IMR-90 (cell line): ENCODE data around the gene QTRT2. TPM values are rescaled to one million over a fixed set of nuclear protein-coding genes. Genes with fewer than 3 reads are reported as not detected.

Experiments used
- ATAC-seq: fragments of 200-7000 bp; cut with Tn5 transposase; 2 replicates; pipeline ENCODE4 v1.9.1; 2020; ENCODE audit warnings: low read depth, mild to moderate bottlenecking, moderate library complexity
- BruUV-seq: library from RNA; stranded (reverse); fragments of 400-500 nt; replicated peaks from 2 replicates; lab custom pipeline; 2021; lab: Mats Ljungman, UMichigan
- CTCF ChIA-PET: fragments of 300-600 bp; formaldehyde crosslinking; extraction: SDS; loops from one replicate; lab custom pipeline; 2021; ENCODE audit warnings: antibody characterized with exemption; lab: Yijun Ruan, JAX
- POLR2A ChIA-PET: fragments of 300-600 bp; sonication (Branson Sonifier 250); formaldehyde crosslinking; loops from one replicate; lab custom pipeline; 2022; ENCODE audit warnings: antibody characterized with exemption; ENCODE audit not compliant: unreplicated experiment; lab: Charles Lee
- DNase-seq: peaks from one replicate; pipeline ENCODE4 v3.0.0; 2013
- H2AFZ ChIP-seq: replicated peaks from 2 replicates; pipeline ENCODE3; 2013; ENCODE audit warnings: low read length, mild to moderate bottlenecking; ENCODE audit not compliant: poor library complexity
- H2AK5ac ChIP-seq: 2 replicates; pipeline ENCODE4 v1.6.1; 2013; ENCODE audit warnings: low read depth, low read length, inconsistent platforms
- H2AK9ac ChIP-seq: replicated peaks from 2 replicates; pipeline ENCODE3; 2013; ENCODE audit warnings: mild to moderate bottlenecking, low read depth, low read length, moderate library complexity; ENCODE audit not compliant: poor library complexity
- H2BK120ac ChIP-seq: 2 replicates; pipeline ENCODE4 v1.6.1; 2013; ENCODE audit warnings: low read depth, low read length, inconsistent platforms
- H2BK15ac ChIP-seq: 3 replicates; pipeline ENCODE4 v1.6.1; 2013; ENCODE audit warnings: low read depth, low read length, inconsistent platforms
- H2BK20ac ChIP-seq: 2 replicates; pipeline ENCODE4 v1.6.1; 2013; ENCODE audit warnings: low read depth, mild to moderate bottlenecking, inconsistent platforms, low read length, moderate library complexity
- H2BK5ac ChIP-seq: 2 replicates; pipeline ENCODE4 v1.6.1; 2013; ENCODE audit warnings: mild to moderate bottlenecking, low read depth, low read length, inconsistent platforms; ENCODE audit not compliant: poor library complexity, severe bottlenecking
- H3K14ac ChIP-seq: replicated peaks from 2 replicates; pipeline ENCODE4 v1.6.1; 2013; ENCODE audit warnings: low read depth, low read length, inconsistent platforms
- H3K18ac ChIP-seq: 2 replicates; pipeline ENCODE4 v1.6.1; 2013; ENCODE audit warnings: low read depth, low read length, control low read depth
- H3K23ac ChIP-seq: 2 replicates; pipeline ENCODE4 v1.6.1; 2013; ENCODE audit warnings: low read depth, low read length, inconsistent platforms
- H3K27ac ChIP-seq: 2 replicates; pipeline ENCODE4 v1.5.1; 2013; ENCODE audit warnings: mild to moderate bottlenecking, control low read depth, low read length; ENCODE audit not compliant: insufficient read depth
- H3K27me3 ChIP-seq: 2 replicates; pipeline ENCODE4 v1.6.1; 2013; ENCODE audit warnings: low read length; ENCODE audit not compliant: control insufficient read depth, insufficient read depth
- H3K36me3 ChIP-seq: 2 replicates; pipeline ENCODE4 v1.6.1; 2013; ENCODE audit warnings: low read length, mixed read lengths; ENCODE audit not compliant: control insufficient read depth, insufficient read depth
- H3K4ac ChIP-seq: 2 replicates; pipeline ENCODE4 v1.6.1; 2013; ENCODE audit warnings: low read depth, low read length, inconsistent platforms
- H3K4me1 ChIP-seq: 2 replicates; pipeline ENCODE4 v1.6.1; 2013; ENCODE audit warnings: low read length, mixed read lengths; ENCODE audit not compliant: control insufficient read depth, insufficient read depth
- H3K4me2 ChIP-seq: 2 replicates; pipeline ENCODE4 v1.6.1; 2013; ENCODE audit warnings: low read depth, mild to moderate bottlenecking, control low read depth, low read length, moderate library complexity
- H3K4me3 ChIP-seq: 2 replicates; pipeline ENCODE4 v1.5.1; 2013; ENCODE audit warnings: low read depth, mild to moderate bottlenecking, control low read depth, low read length, moderate library complexity; ENCODE audit not compliant: insufficient read depth
- H3K56ac ChIP-seq: 2 replicates; pipeline ENCODE4 v1.6.1; 2013; ENCODE audit warnings: low read length, inconsistent platforms; ENCODE audit not compliant: insufficient read depth; ENCODE audit errors: extremely low read depth
- H3K79me1 ChIP-seq, 2 experiments: 2 replicates each; pipeline ENCODE4 v1.6.1; 2013; ENCODE audit warnings: low read length in 2 of 2, inconsistent platforms in 1 of 2, low read depth in 1 of 2
- H3K9ac ChIP-seq: 2 replicates; pipeline ENCODE4 v1.6.1; 2013; ENCODE audit warnings: low read depth, low read length, control low read depth
- H3K9me1 ChIP-seq: 2 replicates; pipeline ENCODE4 v1.6.1; 2013; ENCODE audit warnings: low read length, inconsistent platforms; ENCODE audit not compliant: insufficient read depth
- H3K9me3 ChIP-seq: 2 replicates; pipeline ENCODE4 v1.6.1; 2013; ENCODE audit warnings: low read length; ENCODE audit not compliant: control insufficient read depth, insufficient read depth
- H4K20me1 ChIP-seq: 2 replicates; pipeline ENCODE4 v1.6.1; 2013; ENCODE audit warnings: low read length, inconsistent platforms; ENCODE audit not compliant: insufficient read depth
- H4K5ac ChIP-seq: 2 replicates; pipeline ENCODE4 v1.6.1; 2013; ENCODE audit warnings: mild to moderate bottlenecking, low read depth, low read length, control low read depth
- H4K8ac ChIP-seq, 2 experiments: 2 replicates each; pipeline ENCODE4 v1.6.1; 2013; ENCODE audit warnings: low read depth in 2 of 2, low read length in 2 of 2, control low read depth in 1 of 2, inconsistent platforms in 1 of 2
- H4K91ac ChIP-seq: 2 replicates; pipeline ENCODE4 v1.6.1; 2013; ENCODE audit warnings: low read depth, low read length, inconsistent platforms; ENCODE audit not compliant: insufficient read depth
- CHD1 ChIP-seq: IDR thresholded peaks from 2 replicates; pipeline ENCODE4 v1.6.1; 2012; ENCODE audit warnings: low read depth, low read length, improper control_type of control experiment
- FOS ChIP-seq: fragments of 150-350 bp; IDR thresholded peaks from 2 replicates; pipeline ENCODE4 v1.6.1; 2016; ENCODE audit warnings: low read depth, low read length
- MAZ ChIP-seq: IDR thresholded peaks from 2 replicates; pipeline ENCODE4 v1.6.1; 2012; ENCODE audit warnings: low read depth, mild to moderate bottlenecking, low read length, improper control_type of control experiment, moderate library complexity, borderline replicate concordance
- MXI1 ChIP-seq: IDR thresholded peaks from 2 replicates; pipeline ENCODE4 v1.6.1; 2012; ENCODE audit warnings: low read depth, mild to moderate bottlenecking, low read length, moderate library complexity, borderline replicate concordance
- NFE2L2 ChIP-seq: fragments of 150-350 bp; IDR thresholded peaks from 2 replicates; pipeline ENCODE4 v1.6.1; 2016; ENCODE audit warnings: low read depth, mild to moderate bottlenecking, low read length
- POLR2A ChIP-seq: IDR thresholded peaks from 2 replicates; pipeline ENCODE4 v1.6.1; 2012; ENCODE audit warnings: mild to moderate bottlenecking, low read depth, low read length
- RCOR1 ChIP-seq: IDR thresholded peaks from 2 replicates; pipeline ENCODE4 v1.6.1; 2012; ENCODE audit warnings: mild to moderate bottlenecking, low read length, improper control_type of control experiment; ENCODE audit not compliant: insufficient replicate concordance
- RFX5 ChIP-seq: IDR thresholded peaks from 2 replicates; pipeline ENCODE4 v1.8.0; 2012; ENCODE audit warnings: low read depth, mild to moderate bottlenecking, low read length, moderate library complexity
- SMC3 ChIP-seq: fragments of 150-350 bp; IDR thresholded peaks from 2 replicates; pipeline ENCODE4 v1.6.1; 2016; ENCODE audit warnings: low read depth, mild to moderate bottlenecking, antibody characterized with exemption, low read length, moderate library complexity
- WGBS, 2 experiments: methylation state at CpG; one replicate each; pipeline versions ENCODE4 v1.1.5 to v1.1.7; 2013; ENCODE audit warnings: missing lambda C conversion rate in 2 of 2; ENCODE audit not compliant: insufficient read length in 1 of 2; ENCODE audit errors: extremely low coverage in 2 of 2; 5-methylcytosine and 5-hydroxymethylcytosine counted together
- dilution Hi-C: fragments of 300-500 bp; cut with HindIII; formaldehyde crosslinking; loops from one replicate; pipeline ENCODE4 v1.14.3; 2018; ENCODE audit warnings: low sequenced_read_pairs; ENCODE audit not compliant: unreplicated experiment
- in situ Hi-C: fragments of 300-500 bp; cut with MboI; formaldehyde crosslinking; loops from 3 replicates; pipeline ENCODE4 v1.14.3; 2019; ENCODE audit warnings: low sequenced_read_pairs, inconsistent platforms, mixed read lengths
- intact Hi-C: fragments of 100-400 bp; cut with micrococcal nuclease; formaldehyde crosslinking; loops from 2 replicates; pipeline ENCODE4 v1.10.0; 2022
- polyA plus RNA-seq, 3 experiments: library from polyadenylated mRNA; depleted of rRNA; stranded (reverse); fragments of >200 nt; gene quantifications; 2 replicates each; pipeline ENCODE4 v1.2.3, GENCODE V29; 2012; ENCODE audit warnings: low replicate concordance in 1 of 3
- total RNA-seq: library from RNA; depleted of rRNA; stranded (reverse); fragments of >200 nt; gene quantifications from 2 replicates; pipeline ENCODE4 v1.2.3, GENCODE V29; 2012
- TF ChIP-seq, protein P1 (sequence below): conservative IDR thresholded peaks from 2 replicates; pipeline ENCODE4 v1.5.1; 2012; ENCODE audit warnings: mild to moderate bottlenecking, low read depth, low read length, improper control_type of control experiment
- TF ChIP-seq, protein P2 (sequence below): fragments of 150-350 bp; IDR thresholded peaks from 2 replicates; pipeline ENCODE4 v1.6.1; 2016; ENCODE audit warnings: low read depth, mild to moderate bottlenecking, low read length, moderate library complexity, borderline replicate concordance
- TF ChIP-seq, protein P3 (sequence below): fragments of 150-350 bp; IDR thresholded peaks from 2 replicates; pipeline ENCODE4 v1.6.1; 2017; ENCODE audit warnings: mild to moderate bottlenecking, antibody characterized with exemption, low read length, low read depth

QTRT2 gene
- total and polyA plus RNA-seq, 2 of the 4 experiments (the other 2 are of a cell fraction) = 7.3 to 15.6 TPM

DNA sequence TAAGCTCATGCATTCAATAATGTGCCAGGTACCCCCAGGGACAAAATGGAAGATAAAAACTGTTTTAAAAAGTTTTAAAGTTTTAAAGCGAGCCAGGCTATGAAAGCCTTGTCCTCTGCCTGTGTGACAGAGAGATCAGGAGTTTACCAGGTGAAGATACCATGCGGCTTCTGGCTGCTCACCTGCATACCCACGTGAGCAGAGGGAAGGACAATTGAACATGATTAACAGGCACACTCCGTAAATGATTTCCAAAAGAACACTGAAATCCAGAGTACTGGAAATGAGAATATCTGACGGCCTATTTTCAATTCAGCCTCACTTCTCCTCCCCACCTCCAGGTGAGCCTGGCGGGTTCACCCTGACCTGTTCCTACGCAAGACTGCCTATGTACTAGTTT, 42.3 kb upstream of the QTRT2 start:
- no peak overlapping the region for H2BK15ac ChIP-seq
- no peaks in the 10 kb centered on the region for H3K79me1 ChIP-seq
- no peak overlapping the region for H2BK5ac ChIP-seq
- H3K4ac ChIP-seq = no peak overlapping the region
- H3K4me1 ChIP-seq = no peaks in the 10 kb centered on the region
- peaks cover 3% of the 10 kb centered on the region; the same call in 1 of the 2 replicates for H3K9me1 ChIP-seq
- no peak overlapping the region for H2BK20ac ChIP-seq
- intact Hi-C loops = no loop called here
- no peak overlapping the region for H3K27ac ChIP-seq
- no peak overlapping the region for H4K5ac ChIP-seq
- H3K18ac ChIP-seq = no peak overlapping the region
- dilution Hi-C loops = no loop called here
- TF ChIP-seq MXI1 (no peak), CHD1 (no peak), RFX5 (no peak), NFE2L2 (no peak), RCOR1 (no peak), FOS (no peak), POLR2A (no peak), SMC3 (no peak), MAZ (no peak)
- TF ChIP-seq, protein P1, sequence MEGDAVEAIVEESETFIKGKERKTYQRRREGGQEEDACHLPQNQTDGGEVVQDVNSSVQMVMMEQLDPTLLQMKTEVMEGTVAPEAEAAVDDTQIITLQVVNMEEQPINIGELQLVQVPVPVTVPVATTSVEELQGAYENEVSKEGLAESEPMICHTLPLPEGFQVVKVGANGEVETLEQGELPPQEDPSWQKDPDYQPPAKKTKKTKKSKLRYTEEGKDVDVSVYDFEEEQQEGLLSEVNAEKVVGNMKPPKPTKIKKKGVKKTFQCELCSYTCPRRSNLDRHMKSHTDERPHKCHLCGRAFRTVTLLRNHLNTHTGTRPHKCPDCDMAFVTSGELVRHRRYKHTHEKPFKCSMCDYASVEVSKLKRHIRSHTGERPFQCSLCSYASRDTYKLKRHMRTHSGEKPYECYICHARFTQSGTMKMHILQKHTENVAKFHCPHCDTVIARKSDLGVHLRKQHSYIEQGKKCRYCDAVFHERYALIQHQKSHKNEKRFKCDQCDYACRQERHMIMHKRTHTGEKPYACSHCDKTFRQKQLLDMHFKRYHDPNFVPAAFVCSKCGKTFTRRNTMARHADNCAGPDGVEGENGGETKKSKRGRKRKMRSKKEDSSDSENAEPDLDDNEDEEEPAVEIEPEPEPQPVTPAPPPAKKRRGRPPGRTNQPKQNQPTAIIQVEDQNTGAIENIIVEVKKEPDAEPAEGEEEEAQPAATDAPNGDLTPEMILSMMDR = no peak
- TF ChIP-seq, protein P2, sequence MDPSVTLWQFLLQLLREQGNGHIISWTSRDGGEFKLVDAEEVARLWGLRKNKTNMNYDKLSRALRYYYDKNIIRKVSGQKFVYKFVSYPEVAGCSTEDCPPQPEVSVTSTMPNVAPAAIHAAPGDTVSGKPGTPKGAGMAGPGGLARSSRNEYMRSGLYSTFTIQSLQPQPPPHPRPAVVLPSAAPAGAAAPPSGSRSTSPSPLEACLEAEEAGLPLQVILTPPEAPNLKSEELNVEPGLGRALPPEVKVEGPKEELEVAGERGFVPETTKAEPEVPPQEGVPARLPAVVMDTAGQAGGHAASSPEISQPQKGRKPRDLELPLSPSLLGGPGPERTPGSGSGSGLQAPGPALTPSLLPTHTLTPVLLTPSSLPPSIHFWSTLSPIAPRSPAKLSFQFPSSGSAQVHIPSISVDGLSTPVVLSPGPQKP = no peak
- TF ChIP-seq, protein P3, sequence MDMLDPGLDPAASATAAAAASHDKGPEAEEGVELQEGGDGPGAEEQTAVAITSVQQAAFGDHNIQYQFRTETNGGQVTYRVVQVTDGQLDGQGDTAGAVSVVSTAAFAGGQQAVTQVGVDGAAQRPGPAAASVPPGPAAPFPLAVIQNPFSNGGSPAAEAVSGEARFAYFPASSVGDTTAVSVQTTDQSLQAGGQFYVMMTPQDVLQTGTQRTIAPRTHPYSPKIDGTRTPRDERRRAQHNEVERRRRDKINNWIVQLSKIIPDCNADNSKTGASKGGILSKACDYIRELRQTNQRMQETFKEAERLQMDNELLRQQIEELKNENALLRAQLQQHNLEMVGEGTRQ = no peak
- in situ Hi-C loops = no loop called here
- no peak overlapping the region for H4K8ac ChIP-seq
- no peak overlapping the region for H4K91ac ChIP-seq
- no peak overlapping the region for H3K9ac ChIP-seq
- H3K23ac ChIP-seq = no peak overlapping the region
- POLR2A ChIA-PET = no interaction called here
- no peaks in the 10 kb centered on the region for H3K9me3 ChIP-seq
- no peaks in the 10 kb centered on the region for H3K36me3 ChIP-seq
- H4K20me1 ChIP-seq = no peaks in the 10 kb centered on the region
- H3K14ac ChIP-seq = no peak overlapping the region
- H2AK5ac ChIP-seq = no peak overlapping the region
- WGBS, 2 experiments = 65% methylated on average over 4 of the region's 7 CpGs; no CpG with 5 or more reads in 1 of the 2 experiments
- no peak overlapping the region for H2AK9ac ChIP-seq
- BruUV-seq = no TSS peak
- DNase-seq = no peak
- no peak overlapping the region for H2AFZ ChIP-seq
- no peak overlapping the region for H2BK120ac ChIP-seq
- H3K4me3 ChIP-seq = no peak overlapping the region
- CTCF ChIA-PET = interaction anchor here (0.6 kb wide), 1 partner anchor 249 kb away, joined by 3 read pairs; no protein-coding TSS in a partner anchor
- H3K27me3 ChIP-seq = no peaks in the 10 kb centered on the region
- no peak for ATAC-seq
- H3K56ac ChIP-seq = no peak overlapping the region
- H3K4me2 ChIP-seq = no peak overlapping the region
